BLaER1 (cell line): Measurements from ENCODE around the gene KIRREL3.
A peak's percentile ranks its signal among the peaks of the same experiment; 100 is the strongest.

ENCODE experiments used
- H3K27ac ChIP-seq: shearing (Covaris generic); formaldehyde crosslinking; 2 replicates; pipeline ENCODE4 v1.8.1; 2022
- H3K27me3 ChIP-seq: shearing (Covaris generic); formaldehyde crosslinking; 2 replicates; pipeline ENCODE4 v1.8.1; 2022
- H3K36me3 ChIP-seq: shearing (Covaris generic); formaldehyde crosslinking; 2 replicates; pipeline ENCODE4 v1.8.1; 2022
- H3K4me1 ChIP-seq: shearing (Covaris generic); formaldehyde crosslinking; 2 replicates; pipeline ENCODE4 v1.8.1; 2022
- H3K4me2 ChIP-seq: shearing (Covaris generic); formaldehyde crosslinking; 2 replicates; pipeline ENCODE4 v1.8.1; 2022
- H3K4me3 ChIP-seq: shearing (Covaris generic); formaldehyde crosslinking; 2 replicates; pipeline ENCODE4 v1.8.1; 2022
- H3K9ac ChIP-seq: shearing (Covaris generic); formaldehyde crosslinking; 2 replicates; pipeline ENCODE4 v1.8.1; 2022
- H3K9me3 ChIP-seq: shearing (Covaris generic); formaldehyde crosslinking; 2 replicates; pipeline ENCODE4 v1.8.1; 2022
- H4K20me1 ChIP-seq: shearing (Covaris generic); formaldehyde crosslinking; 2 replicates; pipeline ENCODE4 v1.8.1; 2022
- Cebpa-rat ChIP-seq: shearing (Covaris generic); IDR thresholded peaks from 2 replicates; pipeline ENCODE4 v1.8.1; 2022

The KIRREL3 gene

GRCh38 chr11:126841999-126842398 is 158.6 kb downstream of the KIRREL3 start:
- H3K9ac ChIP-seq, result no peak overlapping the region
- H3K4me1 ChIP-seq, result peaks cover 29% of the 10 kb centered on the region
- no peaks in the 10 kb centered on the region for H4K20me1 ChIP-seq
- H3K36me3 ChIP-seq, result no peaks in the 10 kb centered on the region
- H3K9me3 ChIP-seq, result peaks cover 7% of the 10 kb centered on the region; the same call in 1 of the 2 replicates
- no peak overlapping the region for H3K4me3 ChIP-seq
- TF ChIP-seq Cebpa-rat, result no peak
- H3K27me3 ChIP-seq, result no peaks in the 10 kb centered on the region
- peak overlapping the region; percentile 35 for H3K4me2 ChIP-seq
- no peak overlapping the region for H3K27ac ChIP-seq

GRCh38 chr11:126840975-126841374 is 159.6 kb downstream of the KIRREL3 start:
- Histone ChIP-seq H3K27me3 (no peaks in the 10 kb centered on the region), H3K4me1 (peaks cover 29% of the 10 kb centered on the region), H4K20me1 (no peaks in the 10 kb centered on the region), H3K4me2 (peak overlapping the region; percentile 42), H3K9ac (no peak overlapping the region), H3K27ac (no peak overlapping the region), H3K4me3 (no peak overlapping the region), H3K36me3 (no peaks in the 10 kb centered on the region), H3K9me3 (peaks cover 7% of the 10 kb centered on the region; the same call in 1 of the 2 replicates)
- peak; percentile 46; the same call in 1 of the 2 replicates for TF ChIP-seq Cebpa-rat

- H3K4me2 ChIP-seq, result no peak overlapping the region
- H3K9me3 ChIP-seq, result peaks cover 3% of the 10 kb centered on the region
- H4K20me1 ChIP-seq, result no peaks in the 10 kb centered on the region
- no peak overlapping the region for H3K4me3 ChIP-seq
- no peak for TF ChIP-seq Cebpa-rat
- no peak overlapping the region for H3K9ac ChIP-seq
- H3K27me3 ChIP-seq, result no peaks in the 10 kb centered on the region
- peaks cover 29% of the 10 kb centered on the region for H3K4me1 ChIP-seq
- no peak overlapping the region for H3K27ac ChIP-seq
- H3K36me3 ChIP-seq, result no peaks in the 10 kb centered on the region
These were observed 160.2 kb downstream of the KIRREL3 start for GRCh38 chr11:126840201-126840886.

- no peak overlapping the region for H3K9ac ChIP-seq
- no peak overlapping the region for H3K27ac ChIP-seq
- no peak for TF ChIP-seq Cebpa-rat
- peaks cover 29% of the 10 kb centered on the region for H3K4me1 ChIP-seq
- H4K20me1 ChIP-seq, result no peaks in the 10 kb centered on the region
- no peaks in the 10 kb centered on the region; the same call in 1 of the 2 replicates for H3K9me3 ChIP-seq
- no peaks in the 10 kb centered on the region for H3K27me3 ChIP-seq
- no peaks in the 10 kb centered on the region for H3K36me3 ChIP-seq
- no peak overlapping the region for H3K4me2 ChIP-seq
- no peak overlapping the region for H3K4me3 ChIP-seq
These were observed 161.1 kb downstream of the KIRREL3 start for GRCh38 chr11:126839496-126839895.

- Histone ChIP-seq H4K20me1 (no peaks in the 10 kb centered on the region), H3K27ac (no peak overlapping the region)
- no peak for TF ChIP-seq Cebpa-rat
These were observed 161.8 kb downstream of the KIRREL3 start for GRCh38 chr11:126838779-126839178.

GRCh38 chr11:126837581-126837980 is 163.0 kb downstream of the KIRREL3 start:
- H3K4me3 ChIP-seq, result no peak overlapping the region
- H4K20me1 ChIP-seq, result no peaks in the 10 kb centered on the region
- no peak overlapping the region for H3K4me2 ChIP-seq
- no peak for TF ChIP-seq Cebpa-rat
- no peak overlapping the region for H3K27ac ChIP-seq
- H3K36me3 ChIP-seq, result no peaks in the 10 kb centered on the region
- no peaks in the 10 kb centered on the region; the same call in 1 of the 2 replicates for H3K9me3 ChIP-seq
- H3K4me1 ChIP-seq, result peaks cover 18% of the 10 kb centered on the region
- no peak overlapping the region for H3K9ac ChIP-seq
- no peaks in the 10 kb centered on the region for H3K27me3 ChIP-seq

More at GRCh38 chr11:126838779-126839178, 161.8 kb downstream of the KIRREL3 start:
- Histone ChIP-seq H3K9ac (no peak overlapping the region), H3K36me3 (no peaks in the 10 kb centered on the region), H3K27me3 (no peaks in the 10 kb centered on the region), H3K4me1 (peaks cover 29% of the 10 kb centered on the region), H3K4me3 (no peak overlapping the region), H3K9me3 (no peaks in the 10 kb centered on the region; the same call in 1 of the 2 replicates), H3K4me2 (no peak overlapping the region)

GRCh38 chr11:126834573-126834972 is 166.0 kb downstream of the KIRREL3 start:
- Histone ChIP-seq H3K27me3 (no peaks in the 10 kb centered on the region), H3K4me2 (no peak overlapping the region), H3K4me1 (no peaks in the 10 kb centered on the region), H3K9ac (no peak overlapping the region), H3K36me3 (no peaks in the 10 kb centered on the region), H4K20me1 (no peaks in the 10 kb centered on the region), H3K9me3 (no peaks in the 10 kb centered on the region; the same call in 1 of the 2 replicates), H3K4me3 (no peak overlapping the region), H3K27ac (no peak overlapping the region)
- no peak for TF ChIP-seq Cebpa-rat

- no peak overlapping the region for H3K9ac ChIP-seq
- H3K4me2 ChIP-seq, result no peak overlapping the region
These were observed 166.4 kb downstream of the KIRREL3 start for GRCh38 chr11:126834149-126834548.

GRCh38 chr11:126833065-126833464 is 167.5 kb downstream of the KIRREL3 start:
- Histone ChIP-seq H3K27me3 (no peaks in the 10 kb centered on the region), H3K4me2 (no peak overlapping the region), H3K27ac (no peak overlapping the region), H3K4me3 (no peak overlapping the region), H3K4me1 (no peaks in the 10 kb centered on the region), H3K36me3 (no peaks in the 10 kb centered on the region), H4K20me1 (no peaks in the 10 kb centered on the region), H3K9me3 (no peaks in the 10 kb centered on the region; the same call in 1 of the 2 replicates), H3K9ac (no peak overlapping the region)
- TF ChIP-seq Cebpa-rat, result no peak

More at GRCh38 chr11:126834149-126834548, 166.4 kb downstream of the KIRREL3 start:
- Histone ChIP-seq H3K27me3 (no peaks in the 10 kb centered on the region), H3K36me3 (no peaks in the 10 kb centered on the region), H3K27ac (no peak overlapping the region), H3K4me1 (no peaks in the 10 kb centered on the region), H4K20me1 (no peaks in the 10 kb centered on the region), H3K9me3 (no peaks in the 10 kb centered on the region; the same call in 1 of the 2 replicates), H3K4me3 (no peak overlapping the region)
- TF ChIP-seq Cebpa-rat, result no peak

GRCh38 chr11:126832387-126832786 is 168.2 kb downstream of the KIRREL3 start:
- Histone ChIP-seq H3K9ac (no peak overlapping the region), H3K4me1 (no peaks in the 10 kb centered on the region), H4K20me1 (no peaks in the 10 kb centered on the region), H3K27ac (no peak overlapping the region), H3K9me3 (no peaks in the 10 kb centered on the region; the same call in 1 of the 2 replicates), H3K4me3 (no peak overlapping the region), H3K27me3 (no peaks in the 10 kb centered on the region), H3K4me2 (no peak overlapping the region), H3K36me3 (no peaks in the 10 kb centered on the region)
- no peak for TF ChIP-seq Cebpa-rat
